Osteocyte (in vitro differentiated cells): ENCODE data around the gene CCL18. TPM values are rescaled to one million over a fixed set of nuclear protein-coding genes. Genes with fewer than 3 reads are reported as not detected.
"Not testable (repeated sequence)": the region's sequence is repeated elsewhere in the genome, so short reads cannot be mapped to it uniquely, and the experiment has no call there.

Experiments
- DNase-seq: peaks from one replicate; pipeline ENCODE4 v3.0.0; 2021; ENCODE audit warnings: mixed read lengths; ENCODE audit not compliant: unreplicated experiment; ENCODE audit errors: extremely low spot score
- H3K27ac Mint-ChIP-seq: one replicate; pipeline ENCODE4 v1.8.0; 2021; ENCODE audit warnings: mild to moderate bottlenecking, mixed read lengths; ENCODE audit not compliant: unreplicated experiment
- H3K27me3 Mint-ChIP-seq: one replicate; pipeline ENCODE4 v1.8.0; 2021; ENCODE audit warnings: mixed read lengths; ENCODE audit not compliant: unreplicated experiment
- H3K36me3 Mint-ChIP-seq: one replicate; pipeline ENCODE4 v1.8.0; 2021; ENCODE audit warnings: mixed read lengths; ENCODE audit not compliant: unreplicated experiment
- H3K4me1 Mint-ChIP-seq: one replicate; pipeline ENCODE4 v1.8.0; 2021; ENCODE audit warnings: mixed read lengths; ENCODE audit not compliant: unreplicated experiment
- H3K4me3 Mint-ChIP-seq: one replicate; pipeline ENCODE4 v1.8.0; 2021; ENCODE audit warnings: mild to moderate bottlenecking, moderate library complexity, mixed read lengths; ENCODE audit not compliant: unreplicated experiment
- H3K9me3 Mint-ChIP-seq: one replicate; pipeline ENCODE4 v1.8.0; 2021; ENCODE audit warnings: mixed read lengths; ENCODE audit not compliant: unreplicated experiment
- total RNA-seq: library from RNA; stranded (reverse); gene quantifications from 2 replicates; pipeline ENCODE4 v1.2.1, GENCODE V29; 2021
- TF ChIP-seq, protein P1 (sequence below): fragments of 200-600 bp; sonication (generic); IDR thresholded peaks from 2 replicates; pipeline ENCODE4 v1.5.0; 2021; ENCODE audit warnings: antibody characterized with exemption, mild to moderate bottlenecking, moderate library complexity

CCL18 gene
- total RNA-seq, 1 donor from 2014 or later = not detected

DNA sequence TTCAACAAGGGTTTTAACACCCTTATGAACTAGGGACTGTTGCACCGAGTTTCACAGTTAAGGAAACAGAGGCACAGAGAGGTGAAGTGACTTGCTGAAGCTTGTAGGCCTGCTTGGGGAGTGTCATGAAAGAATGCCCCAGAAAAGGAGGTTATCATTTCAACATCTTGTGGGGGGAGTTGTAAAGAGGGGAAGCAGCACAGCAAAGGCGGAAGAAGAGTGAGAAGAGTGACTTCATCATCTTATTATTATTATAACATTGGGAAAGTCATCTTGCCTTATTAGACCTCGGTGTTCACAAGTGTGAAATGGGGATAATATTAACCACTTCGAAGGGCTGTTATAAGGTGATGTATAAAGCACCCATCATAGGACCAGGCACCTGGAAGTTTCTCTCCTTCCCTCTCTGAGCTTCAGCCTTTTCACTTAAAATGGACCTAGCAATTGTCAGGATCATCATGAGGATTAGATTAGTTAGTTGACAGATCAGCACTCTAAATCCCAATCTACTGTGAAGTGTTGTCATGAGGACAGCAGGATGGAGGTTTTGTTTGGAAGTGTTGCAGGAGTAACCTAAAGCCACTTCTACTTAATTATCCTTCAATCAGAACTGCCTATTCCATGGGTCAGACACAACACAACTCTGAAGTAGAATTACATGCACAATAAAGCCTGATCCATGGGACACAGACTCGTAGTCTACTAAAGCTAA is 41.9 kb downstream of the CCL18 start:
- no peak for DNase-seq
- TF ChIP-seq, protein P1, sequence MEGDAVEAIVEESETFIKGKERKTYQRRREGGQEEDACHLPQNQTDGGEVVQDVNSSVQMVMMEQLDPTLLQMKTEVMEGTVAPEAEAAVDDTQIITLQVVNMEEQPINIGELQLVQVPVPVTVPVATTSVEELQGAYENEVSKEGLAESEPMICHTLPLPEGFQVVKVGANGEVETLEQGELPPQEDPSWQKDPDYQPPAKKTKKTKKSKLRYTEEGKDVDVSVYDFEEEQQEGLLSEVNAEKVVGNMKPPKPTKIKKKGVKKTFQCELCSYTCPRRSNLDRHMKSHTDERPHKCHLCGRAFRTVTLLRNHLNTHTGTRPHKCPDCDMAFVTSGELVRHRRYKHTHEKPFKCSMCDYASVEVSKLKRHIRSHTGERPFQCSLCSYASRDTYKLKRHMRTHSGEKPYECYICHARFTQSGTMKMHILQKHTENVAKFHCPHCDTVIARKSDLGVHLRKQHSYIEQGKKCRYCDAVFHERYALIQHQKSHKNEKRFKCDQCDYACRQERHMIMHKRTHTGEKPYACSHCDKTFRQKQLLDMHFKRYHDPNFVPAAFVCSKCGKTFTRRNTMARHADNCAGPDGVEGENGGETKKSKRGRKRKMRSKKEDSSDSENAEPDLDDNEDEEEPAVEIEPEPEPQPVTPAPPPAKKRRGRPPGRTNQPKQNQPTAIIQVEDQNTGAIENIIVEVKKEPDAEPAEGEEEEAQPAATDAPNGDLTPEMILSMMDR = no peak
- H3K9me3 Mint-ChIP-seq = no peaks in the 10 kb centered on the region
- H3K27ac Mint-ChIP-seq = no peak overlapping the region
- no peak overlapping the region for H3K4me3 Mint-ChIP-seq
- no peaks in the 10 kb centered on the region for H3K4me1 Mint-ChIP-seq
- H3K36me3 Mint-ChIP-seq = no peaks in the 10 kb centered on the region
- H3K27me3 Mint-ChIP-seq = peaks cover 10% of the 10 kb centered on the region

DNA sequence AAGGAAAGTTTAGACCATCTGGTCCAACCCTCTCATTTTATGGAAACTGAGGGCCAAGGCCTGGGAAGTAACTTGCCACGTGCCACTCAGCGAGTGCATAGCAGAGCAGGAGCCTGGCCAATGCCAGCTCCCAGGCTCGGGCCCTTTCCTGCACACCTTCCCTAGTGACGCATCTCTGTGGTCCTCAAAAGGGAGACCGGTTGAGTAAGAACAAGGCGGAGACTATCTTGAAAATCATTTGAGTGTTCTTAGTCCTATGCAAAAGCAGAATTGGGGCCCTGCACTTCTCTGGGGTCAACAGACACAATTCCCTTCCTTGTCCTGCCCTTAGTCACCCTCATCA is 42.4 kb downstream of the CCL18 start:
- Mint-ChIP-seq H3K27me3 (peaks cover 10% of the 10 kb centered on the region), H3K4me3 (no peak overlapping the region), H3K9me3 (no peaks in the 10 kb centered on the region), H3K36me3 (no peaks in the 10 kb centered on the region), H3K4me1 (no peaks in the 10 kb centered on the region), H3K27ac (no peak overlapping the region)
- TF ChIP-seq, protein P1 = no peak
- no peak for DNase-seq

DNA sequence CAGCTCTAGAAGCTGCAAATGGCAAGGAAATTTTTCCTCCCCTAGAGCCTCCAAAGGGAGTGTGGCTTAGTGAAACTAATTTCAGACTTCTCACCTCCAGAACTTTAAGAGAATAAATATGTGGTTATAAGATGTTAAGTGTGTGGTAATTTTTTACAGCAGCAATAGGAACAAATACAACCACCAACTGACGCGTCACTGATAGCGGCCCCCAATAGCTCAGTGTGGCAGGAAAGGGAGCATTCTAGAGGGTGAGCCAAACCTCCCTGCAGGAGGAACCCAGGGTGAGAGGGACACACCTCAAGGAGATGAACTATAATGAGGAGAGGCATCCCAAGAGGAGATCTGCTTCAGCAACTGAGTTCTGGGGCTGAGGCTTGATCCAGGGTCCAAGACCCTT is 43.6 kb downstream of the CCL18 start:
- no peaks in the 10 kb centered on the region for H3K9me3 Mint-ChIP-seq
- TF ChIP-seq, protein P1 = no peak
- no peak for DNase-seq
- H3K27me3 Mint-ChIP-seq = peaks cover 10% of the 10 kb centered on the region
- no peak overlapping the region for H3K27ac Mint-ChIP-seq
- no peak overlapping the region for H3K4me3 Mint-ChIP-seq
- H3K4me1 Mint-ChIP-seq = no peaks in the 10 kb centered on the region
- no peaks in the 10 kb centered on the region for H3K36me3 Mint-ChIP-seq

DNA sequence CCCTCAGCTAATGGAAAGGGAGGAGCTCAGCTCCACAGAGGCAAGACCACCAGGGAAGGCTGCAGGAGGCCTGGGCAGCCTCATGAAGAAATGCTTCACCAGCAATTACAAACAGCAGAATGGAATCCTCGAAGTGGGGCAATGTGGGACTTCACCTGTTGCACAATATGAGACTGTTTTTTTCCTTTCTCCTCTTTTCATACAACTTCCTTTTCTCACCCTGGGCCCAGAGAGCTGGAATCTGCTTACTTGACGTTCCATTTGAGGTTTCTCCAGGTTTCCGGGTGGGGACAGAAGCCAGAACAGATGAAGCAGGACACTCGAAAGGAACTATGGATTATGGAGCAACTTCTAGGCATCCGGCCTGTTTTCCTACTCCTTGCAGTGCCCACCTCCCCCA is 44.2 kb downstream of the CCL18 start:
- H3K27me3 Mint-ChIP-seq = peaks cover 10% of the 10 kb centered on the region
- H3K36me3 Mint-ChIP-seq, DNase-seq, H3K9me3 Mint-ChIP-seq, H3K4me1 Mint-ChIP-seq, H3K4me3 Mint-ChIP-seq, H3K27ac Mint-ChIP-seq: not testable (repeated sequence)

DNA sequence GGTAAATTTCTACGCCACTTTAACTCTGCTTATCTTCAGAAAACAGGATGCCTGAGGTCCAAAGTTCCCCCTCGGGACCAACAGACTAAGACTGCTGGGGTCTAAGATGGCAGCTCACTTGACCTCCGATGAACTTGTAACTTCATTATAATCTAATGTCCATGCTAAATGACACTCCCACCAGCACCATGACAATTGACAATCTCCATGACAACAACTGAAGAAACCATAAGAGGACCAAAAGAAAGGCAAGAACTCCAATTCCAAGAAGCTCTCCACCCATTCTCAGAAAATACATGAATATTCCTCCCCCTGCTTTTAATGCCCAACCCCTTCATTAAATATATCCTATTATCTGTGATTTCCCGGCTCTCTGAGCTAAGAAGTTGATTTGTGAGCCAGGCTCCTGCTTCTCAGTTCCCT is 47.0 kb downstream of the CCL18 start:
- H3K4me1 Mint-ChIP-seq = no peaks in the 10 kb centered on the region
- TF ChIP-seq, protein P1 = no peak
- no peaks in the 10 kb centered on the region for H3K36me3 Mint-ChIP-seq
- H3K4me3 Mint-ChIP-seq = no peak overlapping the region
- H3K9me3 Mint-ChIP-seq = no peaks in the 10 kb centered on the region
- no peak overlapping the region for H3K27ac Mint-ChIP-seq
- peaks cover 4% of the 10 kb centered on the region for H3K27me3 Mint-ChIP-seq
- no peak for DNase-seq
